ENCODE results near the gene TAF1D. TPM values are rescaled to one million over a fixed set of nuclear protein-coding genes. Genes with fewer than 3 reads are reported as not detected.

TAF1D gene
- total RNA-seq, 1 donor from 2014 or later = 151 TPM

DNA sequence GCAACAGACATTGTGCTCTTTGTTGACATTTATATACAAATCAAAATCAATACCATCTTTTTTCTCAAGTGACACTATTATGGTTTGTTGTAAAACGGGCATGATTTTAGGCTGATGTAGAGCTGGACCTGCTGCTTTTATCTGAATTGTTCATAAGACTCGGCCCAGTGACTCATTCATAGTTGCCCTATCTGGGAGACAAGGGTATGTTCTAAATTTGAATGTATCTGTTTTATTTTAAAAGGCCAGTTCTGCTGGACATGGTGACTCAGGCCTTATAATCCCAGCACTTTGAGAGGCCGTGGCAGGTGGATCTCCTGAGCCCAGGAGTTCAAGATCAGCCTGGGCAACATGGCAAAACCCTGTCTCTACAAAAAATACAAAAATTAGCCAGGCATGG lies 40.5 kb downstream of the TAF1D start:
- no peaks in the 10 kb centered on the region for H3K4me1 Mint-ChIP-seq
- peaks cover 43% of the 10 kb centered on the region for H3K36me3 Mint-ChIP-seq (ENCODE audit: low read depth)
- H3K27ac Mint-ChIP-seq (ENCODE audit: unreplicated experiment) = no peak overlapping the region
- no peak for DNase-seq (ENCODE audit: low read depth, low spot score)
- TF ChIP-seq, protein P1, sequence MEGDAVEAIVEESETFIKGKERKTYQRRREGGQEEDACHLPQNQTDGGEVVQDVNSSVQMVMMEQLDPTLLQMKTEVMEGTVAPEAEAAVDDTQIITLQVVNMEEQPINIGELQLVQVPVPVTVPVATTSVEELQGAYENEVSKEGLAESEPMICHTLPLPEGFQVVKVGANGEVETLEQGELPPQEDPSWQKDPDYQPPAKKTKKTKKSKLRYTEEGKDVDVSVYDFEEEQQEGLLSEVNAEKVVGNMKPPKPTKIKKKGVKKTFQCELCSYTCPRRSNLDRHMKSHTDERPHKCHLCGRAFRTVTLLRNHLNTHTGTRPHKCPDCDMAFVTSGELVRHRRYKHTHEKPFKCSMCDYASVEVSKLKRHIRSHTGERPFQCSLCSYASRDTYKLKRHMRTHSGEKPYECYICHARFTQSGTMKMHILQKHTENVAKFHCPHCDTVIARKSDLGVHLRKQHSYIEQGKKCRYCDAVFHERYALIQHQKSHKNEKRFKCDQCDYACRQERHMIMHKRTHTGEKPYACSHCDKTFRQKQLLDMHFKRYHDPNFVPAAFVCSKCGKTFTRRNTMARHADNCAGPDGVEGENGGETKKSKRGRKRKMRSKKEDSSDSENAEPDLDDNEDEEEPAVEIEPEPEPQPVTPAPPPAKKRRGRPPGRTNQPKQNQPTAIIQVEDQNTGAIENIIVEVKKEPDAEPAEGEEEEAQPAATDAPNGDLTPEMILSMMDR (conservative IDR thresholded peaks at IDR 0.05) = no peak
- H3K9me3 Mint-ChIP-seq = no peaks in the 10 kb centered on the region
- H3K4me3 Mint-ChIP-seq = no peak overlapping the region
- no peaks in the 10 kb centered on the region for H3K27me3 Mint-ChIP-seq (ENCODE audit: low read depth)

DNA sequence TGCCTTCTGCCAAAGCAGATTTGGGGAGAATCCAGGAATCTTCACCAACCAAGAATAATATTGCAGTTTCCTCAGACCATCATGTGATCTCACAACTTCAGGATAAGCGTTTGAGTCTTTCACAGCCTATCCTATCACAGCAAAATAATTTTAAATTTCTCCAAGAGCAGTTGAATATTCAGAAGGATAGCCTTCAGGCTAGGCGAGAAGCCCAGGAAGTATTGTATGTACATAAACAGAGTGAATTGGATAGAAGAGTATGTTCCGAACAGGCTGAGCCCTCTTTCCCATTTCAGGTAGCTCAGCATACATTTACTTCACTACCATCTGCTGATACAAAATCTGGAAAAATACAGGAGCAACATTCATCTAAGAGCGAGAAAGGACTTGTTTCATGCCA lies 43.7 kb downstream of the TAF1D start:
- Mint-ChIP-seq H3K27me3 (ENCODE audit: low read depth) (no peaks in the 10 kb centered on the region), H3K27ac (ENCODE audit: unreplicated experiment) (no peak overlapping the region), H3K36me3 (ENCODE audit: low read depth) (peaks cover 38% of the 10 kb centered on the region), H3K4me3 (no peak overlapping the region), H3K4me1 (no peaks in the 10 kb centered on the region), H3K9me3 (no peaks in the 10 kb centered on the region)
- no peak for DNase-seq (ENCODE audit: low read depth, low spot score)
- TF ChIP-seq, protein P1 (conservative IDR thresholded peaks at IDR 0.05) = no peak

GRCh38 chr11:93694557-93694956 lies 46.7 kb downstream of the TAF1D start:
- Mint-ChIP-seq H3K9me3 (no peaks in the 10 kb centered on the region), H3K36me3 (ENCODE audit: low read depth) (peaks cover 31% of the 10 kb centered on the region), H3K4me3 (no peak overlapping the region), H3K27ac (ENCODE audit: unreplicated experiment) (no peak overlapping the region), H3K27me3 (ENCODE audit: low read depth) (no peaks in the 10 kb centered on the region), H3K4me1 (no peaks in the 10 kb centered on the region)
- TF ChIP-seq, protein P1 (conservative IDR thresholded peaks at IDR 0.05) = no peak
- DNase-seq (ENCODE audit: low read depth, low spot score) = no peak

GRCh38 chr11:93694109-93694508 lies 47.2 kb downstream of the TAF1D start:
- Mint-ChIP-seq H3K4me3 (no peak overlapping the region), H3K36me3 (ENCODE audit: low read depth) (peaks cover 29% of the 10 kb centered on the region), H3K9me3 (no peaks in the 10 kb centered on the region), H3K4me1 (no peaks in the 10 kb centered on the region), H3K27me3 (ENCODE audit: low read depth) (no peaks in the 10 kb centered on the region), H3K27ac (ENCODE audit: unreplicated experiment) (no peak overlapping the region)
- DNase-seq (ENCODE audit: low read depth, low spot score) = no peak
- TF ChIP-seq, protein P1 (conservative IDR thresholded peaks at IDR 0.05) = peak; percentile 42

- H3K27me3 Mint-ChIP-seq (ENCODE audit: low read depth) = no peaks in the 10 kb centered on the region
- H3K27ac Mint-ChIP-seq (ENCODE audit: unreplicated experiment) = no peak overlapping the region
- TF ChIP-seq, protein P1 (conservative IDR thresholded peaks at IDR 0.05) = no peak
- no peak overlapping the region for H3K4me3 Mint-ChIP-seq
- no peaks in the 10 kb centered on the region for H3K9me3 Mint-ChIP-seq
- DNase-seq (ENCODE audit: low read depth, low spot score) = no peak
- no peaks in the 10 kb centered on the region for H3K4me1 Mint-ChIP-seq
- peaks cover 22% of the 10 kb centered on the region for H3K36me3 Mint-ChIP-seq (ENCODE audit: low read depth)
Observed at GRCh38 chr11:93689240-93689639, 52.1 kb downstream of the TAF1D start.

- no peak for DNase-seq (ENCODE audit: low read depth, low spot score)
- Mint-ChIP-seq H3K36me3 (ENCODE audit: low read depth) (peaks cover 29% of the 10 kb centered on the region), H3K27ac (ENCODE audit: unreplicated experiment) (no peak overlapping the region), H3K4me3 (no peak overlapping the region), H3K9me3 (no peaks in the 10 kb centered on the region), H3K27me3 (ENCODE audit: low read depth) (no peaks in the 10 kb centered on the region), H3K4me1 (no peaks in the 10 kb centered on the region)
- TF ChIP-seq, protein P1 (conservative IDR thresholded peaks at IDR 0.05) = no peak
Observed at GRCh38 chr11:93686812-93687211, 54.5 kb downstream of the TAF1D start.
